NCI-H345 treated with DMSO at 0.1 percent for 48 hours (cell line): ENCODE measurements around the gene UQCC3.
"Not testable (repeated sequence)": the region's sequence is repeated elsewhere in the genome, so short reads cannot be mapped to it uniquely, and the experiment has no call there.

Experiments
- DNase-seq: peaks from one replicate; lab custom pipeline; 2025; ENCODE audit not compliant: unreplicated experiment; lab: John Stamatoyannopoulos, UW

Gene UQCC3

DNA sequence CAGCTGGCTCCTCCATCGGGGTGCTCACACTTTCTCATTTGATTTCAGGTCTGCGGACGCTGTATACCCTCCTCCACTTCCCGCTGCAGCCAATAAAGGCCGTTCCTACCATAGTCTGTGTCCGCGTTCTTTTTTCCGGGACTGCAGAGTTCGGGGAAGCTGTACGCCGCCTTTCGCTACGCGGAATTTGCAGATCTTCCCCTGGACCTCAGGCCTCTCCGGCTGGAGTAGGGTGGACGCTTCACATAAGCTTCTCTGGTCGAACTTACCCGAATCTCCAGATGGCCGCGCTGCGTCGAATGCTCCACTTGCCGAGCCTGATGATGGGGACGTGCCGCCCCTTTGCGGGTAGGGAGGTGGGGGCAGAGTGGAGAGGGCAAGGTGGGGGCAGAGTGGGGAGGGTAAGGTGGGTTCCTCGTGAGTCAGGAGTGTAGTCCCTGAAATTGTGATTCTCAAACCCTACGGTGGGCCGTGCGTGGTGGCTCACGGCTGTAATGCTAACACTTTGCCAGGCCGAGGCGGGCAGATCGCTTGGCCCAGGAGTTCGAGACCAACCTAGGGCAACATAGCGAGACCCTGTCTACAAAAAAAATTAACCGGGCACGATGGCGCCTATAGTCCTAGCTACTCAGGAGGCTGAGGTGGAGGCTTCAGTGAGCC lies 5.7 kb upstream of the UQCC3 start:
- no peak for DNase-seq

DNA sequence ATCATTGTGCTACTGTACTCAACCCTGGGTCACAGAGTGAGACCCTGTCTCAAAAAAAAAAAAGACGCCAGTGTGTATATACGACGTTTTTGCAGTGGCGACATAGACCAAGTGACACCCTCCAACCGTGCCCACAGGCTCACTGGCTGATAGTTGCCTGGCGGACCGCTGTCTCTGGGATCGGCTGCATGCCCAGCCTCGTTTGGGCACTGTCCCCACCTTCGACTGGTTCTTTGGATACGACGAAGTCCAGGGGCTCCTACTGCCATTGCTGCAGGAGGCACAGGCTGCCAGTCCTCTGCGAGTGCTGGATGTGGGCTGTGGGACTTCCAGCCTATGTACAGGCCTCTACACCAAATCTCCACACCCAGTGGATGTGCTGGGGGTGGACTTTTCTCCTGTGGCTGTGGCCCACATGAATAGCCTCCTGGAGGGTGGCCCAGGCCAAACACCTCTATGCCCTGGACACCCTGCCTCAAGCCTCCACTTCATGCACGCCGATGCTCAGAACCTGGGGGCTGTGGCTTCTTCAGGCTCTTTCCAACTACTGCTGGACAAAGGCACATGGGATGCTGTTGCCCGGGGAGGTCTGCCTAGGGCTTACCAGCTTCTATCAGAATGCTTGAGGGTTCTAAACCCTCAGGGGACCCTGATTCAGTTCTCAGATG lies 5.1 kb upstream of the UQCC3 start:
- no peak for DNase-seq

DNA sequence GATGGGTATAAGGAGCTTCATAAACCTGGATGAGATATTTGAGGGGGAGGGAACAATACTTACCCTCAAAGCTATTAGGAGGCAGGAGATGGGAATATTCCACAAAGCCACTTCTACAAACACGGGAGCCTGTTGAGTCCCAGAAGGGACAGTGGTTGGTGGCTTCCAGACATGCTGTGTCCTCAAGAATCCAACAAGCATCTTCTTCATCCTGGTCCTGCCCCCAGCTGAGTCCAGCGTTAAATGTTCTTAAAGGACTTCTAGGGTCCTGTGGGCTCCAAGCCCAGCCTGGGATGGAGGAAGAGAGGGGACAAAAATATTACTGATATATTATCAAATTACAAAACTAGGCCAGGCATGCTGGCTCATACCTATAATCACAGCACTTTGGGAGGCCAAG lies 4.0 kb upstream of the UQCC3 start:
- DNase-seq, result no peak

DNA sequence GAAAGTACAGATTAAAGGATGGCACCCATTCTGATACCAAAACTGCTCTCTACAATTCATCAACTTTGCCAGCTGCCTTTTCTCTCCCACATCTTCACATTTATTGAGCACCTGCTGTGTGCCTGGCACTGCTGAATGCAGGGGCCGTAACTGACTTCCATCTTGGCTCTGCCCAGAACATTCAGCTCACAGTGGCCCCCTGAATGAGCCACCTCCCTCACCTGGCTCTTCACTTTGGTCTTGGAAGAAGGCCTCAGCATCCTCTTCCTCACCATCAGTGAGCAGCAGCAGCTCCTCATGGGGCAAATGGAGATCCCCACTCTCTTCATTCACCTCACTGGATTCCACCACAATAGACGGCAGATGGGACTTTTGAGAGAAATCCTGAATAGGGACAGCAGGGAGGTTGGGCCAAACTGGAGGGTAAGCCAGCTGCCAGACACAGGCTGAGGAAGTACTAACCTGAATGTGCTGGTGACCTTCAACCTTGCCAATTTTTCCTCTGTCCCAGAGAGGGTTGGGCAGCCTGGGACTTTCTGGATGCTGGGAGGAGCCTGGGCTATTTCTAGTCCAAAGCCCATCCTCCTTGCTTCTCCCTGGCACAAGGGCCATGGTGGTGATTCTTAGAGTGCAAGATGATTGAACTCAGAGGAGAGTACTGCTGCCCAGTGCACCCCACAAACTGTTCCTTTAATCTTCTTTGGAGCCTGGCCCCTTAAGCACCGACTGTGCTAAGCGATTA lies 1.9 kb upstream of the UQCC3 start:
- DNase-seq, result no peak

- DNase-seq, result no peak
These were observed 251 bp upstream of the UQCC3 start for GRCh38 chr11:62671236-62671607.

DNA sequence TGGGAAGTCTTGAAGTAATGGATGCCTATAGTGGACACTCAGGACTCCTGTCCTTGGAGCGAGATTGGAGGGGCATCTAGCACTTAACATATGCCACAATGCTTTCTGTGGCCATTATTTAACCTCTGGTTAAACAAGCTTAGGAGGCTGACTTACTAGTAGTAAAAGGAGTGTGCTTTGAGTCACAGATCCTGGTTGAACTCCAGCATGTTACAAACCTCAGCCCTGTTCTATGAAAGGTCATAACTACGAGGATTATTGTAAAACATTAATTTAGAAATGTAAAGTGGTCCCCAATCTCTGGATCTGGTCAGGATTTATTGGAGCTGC lies 1.7 kb downstream of the UQCC3 start:
- DNase-seq, result no peak

- not testable (repeated sequence) for DNase-seq
These were observed 3.9 kb downstream of the UQCC3 start for GRCh38 chr11:62675415-62675814.

DNA sequence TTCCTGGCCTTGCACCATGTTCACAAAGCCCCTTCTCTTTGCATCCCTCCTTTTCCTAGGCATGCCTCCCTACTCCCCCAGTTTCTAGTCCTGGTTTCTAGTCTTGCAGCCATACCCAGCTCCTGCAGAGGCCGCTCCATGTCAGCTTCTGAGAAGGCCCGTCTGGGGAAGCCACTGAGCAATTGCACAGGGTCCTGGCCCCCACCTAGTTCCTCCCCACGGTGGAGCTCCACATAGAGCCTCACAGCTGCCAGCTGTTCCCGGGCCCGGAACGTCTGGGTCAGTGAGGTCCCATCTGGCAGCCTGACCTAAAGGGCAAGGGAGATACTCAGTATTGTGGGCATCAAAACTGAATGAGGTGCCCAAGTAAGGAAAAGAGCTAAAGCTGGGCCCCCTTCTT lies 5.2 kb downstream of the UQCC3 start:
- no peak for DNase-seq

DNA sequence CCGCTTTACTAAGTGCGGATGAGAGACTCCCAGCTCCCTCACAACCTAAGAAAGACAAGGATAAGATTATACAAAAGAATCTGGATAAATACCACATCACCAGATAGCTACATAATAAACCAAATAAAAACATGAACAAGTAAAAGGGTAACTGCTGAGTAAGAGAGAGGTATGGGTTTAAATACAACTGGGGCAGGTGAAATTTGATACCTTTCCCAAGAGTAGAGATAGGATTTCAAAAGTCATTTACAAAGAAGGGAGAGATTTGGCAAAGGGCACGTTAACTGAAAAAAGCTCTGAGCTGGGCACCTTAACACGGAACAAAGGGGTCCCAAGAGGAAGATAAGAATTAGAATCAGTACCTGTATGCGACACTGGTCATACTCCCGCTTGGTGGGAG lies 5.7 kb downstream of the UQCC3 start:
- DNase-seq, result no peak

- no peak for DNase-seq
These were observed 6.2 kb downstream of the UQCC3 start for GRCh38 chr11:62677714-62678113.

GRCh38 chr11:62678433-62678769 lies 6.9 kb downstream of the UQCC3 start:
- DNase-seq, result no peak

- peak; percentile 75 for DNase-seq
These were observed 7.6 kb downstream of the UQCC3 start, which contains the start of gene UBXN1 for GRCh38 chr11:62678770-62679696. Gene UBXN1 (minus strand): TSS chr11:62679073. CDS start chr11:62678923, 150 bp downstream.

- DNase-seq, result peak; percentile 26
These were observed 9.4 kb downstream of the UQCC3 start for GRCh38 chr11:62680825-62681240.

GRCh38 chr11:62682518-62682917 lies 11.0 kb downstream of the UQCC3 start:
- no peak for DNase-seq

DNA sequence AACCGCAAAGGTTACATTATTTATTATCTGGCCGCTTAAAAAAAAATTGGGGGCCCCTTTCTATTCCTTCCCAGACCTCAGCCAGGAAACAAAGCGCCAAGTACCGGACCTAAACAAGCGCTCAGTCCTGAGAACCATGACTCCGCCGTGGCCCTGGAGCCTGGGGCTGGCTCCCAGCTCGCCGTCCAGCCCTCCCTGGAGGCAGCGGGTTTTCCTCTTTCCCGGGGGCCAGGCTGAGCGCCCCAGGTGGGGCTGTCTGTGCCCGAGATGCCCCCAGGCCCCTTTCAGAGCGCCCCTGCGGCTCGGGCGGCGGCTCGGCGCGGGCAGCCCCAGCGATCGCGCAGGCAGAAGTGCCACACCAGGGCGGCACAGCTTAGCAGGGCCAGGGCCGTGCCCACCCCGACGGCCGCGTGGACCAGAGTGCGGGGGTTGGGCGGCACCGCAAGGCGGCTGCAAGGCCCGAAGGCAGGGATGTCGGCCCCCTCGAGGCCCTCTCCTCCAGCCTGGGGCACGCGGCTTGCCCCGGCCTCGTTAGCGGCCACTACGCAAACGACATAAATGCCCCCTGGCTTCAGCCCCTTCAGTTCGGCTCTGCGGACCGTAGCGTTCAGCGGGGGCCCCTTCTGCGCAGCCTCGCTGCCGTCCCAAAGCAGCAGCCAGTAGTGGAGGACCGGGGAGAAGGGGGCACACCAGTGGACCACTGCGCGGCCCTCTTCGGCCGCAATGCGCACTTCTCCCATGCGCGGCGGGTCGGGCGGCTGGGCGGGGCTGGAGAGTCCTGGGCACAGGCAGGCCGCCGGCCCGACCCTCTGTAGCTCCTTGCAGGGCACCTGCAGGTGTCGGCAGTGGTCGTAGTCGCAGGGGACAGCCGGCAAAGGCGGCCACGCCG lies 16.3 kb downstream of the UQCC3 start:
- no peak for DNase-seq

GRCh38 chr11:62688491-62688890 lies 17.0 kb downstream of the UQCC3 start:
- DNase-seq, result no peak

DNA sequence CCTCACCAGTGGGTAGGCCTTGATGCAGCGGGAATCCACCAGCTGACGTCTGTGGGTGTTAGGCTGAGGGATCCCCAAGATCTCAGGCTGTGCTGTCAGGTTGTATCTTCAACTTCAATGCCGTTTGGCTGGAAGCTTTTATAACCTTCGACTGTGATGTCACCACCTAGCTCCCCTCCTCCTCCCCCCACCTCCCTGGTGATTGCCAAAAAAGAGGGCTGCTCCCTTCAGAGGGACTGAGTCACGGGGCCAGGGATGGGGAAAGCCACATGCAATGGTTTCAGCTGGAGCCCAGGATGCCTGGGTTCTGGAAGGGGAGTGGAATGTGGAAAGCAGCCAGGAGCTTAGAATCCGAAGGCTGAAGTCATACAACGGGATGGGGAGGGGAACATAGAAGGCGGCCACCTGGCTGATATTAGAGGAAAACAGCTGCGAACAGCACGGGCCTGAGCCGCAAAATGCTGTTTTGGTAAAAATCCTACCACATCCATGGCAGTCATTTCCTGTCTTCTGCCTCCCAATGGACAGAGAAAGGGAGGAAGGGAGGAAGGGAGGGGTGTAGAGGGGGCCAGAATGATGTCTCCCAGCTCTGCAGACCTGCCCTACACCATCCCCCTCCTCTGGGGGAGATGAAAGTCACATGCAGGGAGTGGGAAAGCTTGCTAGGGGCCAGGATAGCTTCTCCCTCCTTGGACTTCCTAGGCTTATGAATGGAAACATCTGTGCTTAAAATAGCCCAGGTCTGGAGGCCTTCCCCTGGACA lies 18.1 kb downstream of the UQCC3 start, which contains the start of gene LRRN4CL:
Gene LRRN4CL, minus strand, starts transcription at position 110 of the 763 bp plus-strand sequence. CDS start 1,022 bp downstream, outside the sequence.
- DNase-seq, result no peak

DNA sequence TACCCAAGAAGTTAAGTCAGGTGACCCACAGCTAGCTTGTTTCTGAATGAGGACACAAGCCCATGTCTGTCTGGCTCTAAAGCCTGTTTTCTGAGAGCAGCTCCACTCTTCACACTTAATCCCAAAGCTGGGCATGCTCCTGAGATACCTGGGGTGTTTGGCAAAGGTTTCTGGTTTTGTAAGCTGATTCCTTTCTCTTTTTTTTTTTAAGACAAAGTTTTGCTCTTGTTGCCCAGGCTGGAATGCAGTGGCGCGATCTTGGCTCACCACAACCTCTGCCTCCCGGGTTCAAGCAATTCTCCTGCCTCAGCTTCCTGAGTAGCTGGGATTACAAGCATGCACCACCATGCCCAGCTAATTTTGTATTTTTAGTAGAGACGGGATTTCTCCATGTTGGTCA lies 22.2 kb downstream of the UQCC3 start:
- not testable (repeated sequence) for DNase-seq

GRCh38 chr11:62694455-62695167 lies 23.1 kb downstream of the UQCC3 start:
- peak; percentile 9 for DNase-seq
